ENCODE measurements around the gene INS. TPM values are rescaled to one million over a fixed set of nuclear protein-coding genes. Genes with fewer than 3 reads are reported as not detected.

Gene INS
- total and polyA plus RNA-seq, 10 of the 15 experiments (the other 5 are each of a cell fraction or from before 2014, with no cell fraction given), result not detected

DNA sequence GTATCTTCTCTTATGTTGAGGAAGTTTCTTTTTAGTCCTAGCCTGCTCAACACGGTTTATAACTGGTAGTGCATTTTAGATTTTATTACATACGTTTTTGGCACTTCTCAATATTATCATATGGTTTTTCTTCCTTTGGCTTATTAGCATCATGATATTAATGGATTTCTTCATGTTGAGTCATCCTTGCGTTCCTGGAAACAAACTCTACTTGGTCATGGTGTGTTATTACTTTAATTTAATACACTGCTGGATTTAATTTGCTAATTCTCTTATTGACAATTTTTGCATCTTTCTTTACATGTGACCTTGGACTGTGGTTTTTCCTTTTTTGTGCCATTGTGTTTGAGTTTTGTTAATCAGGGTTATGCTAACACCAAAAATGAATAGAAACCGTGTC lies 42.3 kb downstream of the INS start:
- no peak for DNase-seq (ENCODE audit: low read depth, low spot score)
- no peak for FAIRE-seq
- WGBS (ENCODE audit: insufficient coverage, insufficient replicate concordance, low lambda C conversion rate, missing lambda C conversion rate), result 20% methylated on average over 4 of the region's 4 CpGs

DNA sequence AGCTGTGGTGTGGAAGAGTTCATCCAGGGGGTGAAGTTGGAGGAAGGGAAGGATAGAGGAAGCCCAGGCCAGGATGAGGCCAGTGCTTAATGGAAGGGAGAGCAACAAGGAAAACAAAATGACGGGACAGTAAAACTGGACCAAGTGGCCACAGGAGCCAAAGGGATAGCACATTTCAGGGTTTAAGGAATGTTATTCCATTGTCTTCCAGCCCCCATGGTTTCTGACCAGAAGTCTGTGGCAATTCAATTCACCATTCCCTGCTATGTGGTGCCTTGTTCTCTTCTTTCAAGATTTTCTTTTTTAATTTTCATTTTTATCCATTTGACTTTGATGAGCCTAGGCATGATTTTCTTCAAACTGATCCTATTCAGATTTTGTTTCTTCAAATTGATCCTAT lies 44.3 kb downstream of the INS start:
- Histone ChIP-seq H3K4me3 (no peak overlapping the region), H3K36me3 (ENCODE audit: control insufficient read depth in 2 of 2, insufficient read depth in 2 of 2, low read length in 1 of 2) (no peaks in the 10 kb centered on the region), H3K4me2 (ENCODE audit: control insufficient read depth, insufficient read depth) (no peak overlapping the region), H3K27me3 (replicated peaks in 1 of 2; ENCODE audit: control insufficient read depth in 2 of 2, insufficient read depth in 2 of 2, low read length in 1 of 2) (no peaks in the 10 kb centered on the region; a peak in 1 of 4 replicates), H3K4me1 (ENCODE audit: control insufficient read depth, insufficient read depth, low read length) (no peaks in the 10 kb centered on the region), H2AFZ (ENCODE audit: control insufficient read depth, low read depth, low read length) (no peak overlapping the region), H4K20me1 (ENCODE audit: control insufficient read depth, insufficient read depth) (no peaks in the 10 kb centered on the region), H3K27ac (ENCODE audit: control insufficient read depth, insufficient read depth) (no peak overlapping the region), H3K9ac (ENCODE audit: control insufficient read depth, insufficient read depth, low read length) (no peak overlapping the region), H3K9me3 (replicated peaks; ENCODE audit: control insufficient read depth, insufficient read depth, low read length) (no peaks in the 10 kb centered on the region; the same call in 2 of the 3 replicates), H3K79me2 (ENCODE audit: control insufficient read depth, insufficient read depth, low read length) (no peaks in the 10 kb centered on the region)
- no peak for ATAC-seq
- ChIA-PET RAD21 (ENCODE audit: unreplicated experiment) (no interaction called here), POLR2A (no interaction called here), CTCF (no interaction called here), SMC1A (ENCODE audit: uncharacterized antibody, unreplicated experiment) (interaction anchor here (1.5 kb wide), 1 partner anchor 8 kb away, joined by 3 read pairs; no protein-coding TSS in a partner anchor)
- intact Hi-C loops (cut with micrococcal nuclease; ENCODE audit: unreplicated experiment), result no loop called here
- 47% methylated on average over 1 of the region's 1 CpG for WGBS (ENCODE audit: insufficient coverage, insufficient replicate concordance, low lambda C conversion rate, missing lambda C conversion rate)
- in situ Hi-C loops (cut with MboI), result no loop called here
- FAIRE-seq, result no peak
- no peak for DNase-seq (ENCODE audit: low read depth, low spot score)
- no TSS peak for BruUV-seq (replicated peaks)
- no peak for TF ChIP-seq TBL1XR1 (IDR thresholded peaks at IDR 0.05; ENCODE audit: low read depth, low read length)
- TF ChIP-seq BHLHE40 (IDR thresholded peaks at IDR 0.05; ENCODE audit: borderline replicate concordance in 1 of 2, low read depth in 2 of 2, low read length in 1 of 2), result no peak
- TF ChIP-seq SIX5 (IDR thresholded peaks at IDR 0.05; ENCODE audit: low read depth, low read length, severe bottlenecking), result no peak
- no peak for TF ChIP-seq GATAD2B (conservative IDR thresholded peaks at IDR 0.05; ENCODE audit: low read depth)
- TF ChIP-seq, protein P1, sequence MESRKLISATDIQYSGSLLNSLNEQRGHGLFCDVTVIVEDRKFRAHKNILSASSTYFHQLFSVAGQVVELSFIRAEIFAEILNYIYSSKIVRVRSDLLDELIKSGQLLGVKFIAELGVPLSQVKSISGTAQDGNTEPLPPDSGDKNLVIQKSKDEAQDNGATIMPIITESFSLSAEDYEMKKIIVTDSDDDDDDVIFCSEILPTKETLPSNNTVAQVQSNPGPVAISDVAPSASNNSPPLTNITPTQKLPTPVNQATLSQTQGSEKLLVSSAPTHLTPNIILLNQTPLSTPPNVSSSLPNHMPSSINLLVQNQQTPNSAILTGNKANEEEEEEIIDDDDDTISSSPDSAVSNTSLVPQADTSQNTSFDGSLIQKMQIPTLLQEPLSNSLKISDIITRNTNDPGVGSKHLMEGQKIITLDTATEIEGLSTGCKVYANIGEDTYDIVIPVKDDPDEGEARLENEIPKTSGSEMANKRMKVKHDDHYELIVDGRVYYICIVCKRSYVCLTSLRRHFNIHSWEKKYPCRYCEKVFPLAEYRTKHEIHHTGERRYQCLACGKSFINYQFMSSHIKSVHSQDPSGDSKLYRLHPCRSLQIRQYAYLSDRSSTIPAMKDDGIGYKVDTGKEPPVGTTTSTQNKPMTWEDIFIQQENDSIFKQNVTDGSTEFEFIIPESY (IDR thresholded peaks at IDR 0.05), result no peak
- TF ChIP-seq, protein P2, sequence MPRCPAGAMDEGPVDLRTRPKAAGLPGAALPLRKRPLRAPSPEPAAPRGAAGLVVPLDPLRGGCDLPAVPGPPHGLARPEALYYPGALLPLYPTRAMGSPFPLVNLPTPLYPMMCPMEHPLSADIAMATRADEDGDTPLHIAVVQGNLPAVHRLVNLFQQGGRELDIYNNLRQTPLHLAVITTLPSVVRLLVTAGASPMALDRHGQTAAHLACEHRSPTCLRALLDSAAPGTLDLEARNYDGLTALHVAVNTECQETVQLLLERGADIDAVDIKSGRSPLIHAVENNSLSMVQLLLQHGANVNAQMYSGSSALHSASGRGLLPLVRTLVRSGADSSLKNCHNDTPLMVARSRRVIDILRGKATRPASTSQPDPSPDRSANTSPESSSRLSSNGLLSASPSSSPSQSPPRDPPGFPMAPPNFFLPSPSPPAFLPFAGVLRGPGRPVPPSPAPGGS (IDR thresholded peaks at IDR 0.05; ENCODE audit: borderline replicate concordance, insufficient read depth, low read depth, low read length, poor library complexity, severe bottlenecking), result no peak
- TF ChIP-seq SMC3 (IDR thresholded peaks at IDR 0.05; ENCODE audit: borderline replicate concordance, low read length), result no peak
- no peak for TF ChIP-seq KAT2A (conservative IDR thresholded peaks at IDR 0.05; ENCODE audit: control insufficient read depth, low read depth, low read length)

More for the DNA sequence above, 42.3 kb downstream of the INS start:
- BruUV-seq (replicated peaks), result no TSS peak
- Histone ChIP-seq H3K4me1 (ENCODE audit: control insufficient read depth, insufficient read depth, low read length) (no peaks in the 10 kb centered on the region), H3K4me3 (no peak overlapping the region), H3K27ac (ENCODE audit: control insufficient read depth, insufficient read depth) (no peak overlapping the region), H3K9me3 (replicated peaks; ENCODE audit: control insufficient read depth, insufficient read depth, low read length) (no peaks in the 10 kb centered on the region; the same call in 2 of the 3 replicates), H3K4me2 (ENCODE audit: control insufficient read depth, insufficient read depth) (no peak overlapping the region), H3K9ac (ENCODE audit: control insufficient read depth, insufficient read depth, low read length) (no peak overlapping the region), H3K36me3 (ENCODE audit: control insufficient read depth in 2 of 2, insufficient read depth in 2 of 2, low read length in 1 of 2) (no peaks in the 10 kb centered on the region), H3K27me3 (replicated peaks in 1 of 2; ENCODE audit: control insufficient read depth in 2 of 2, insufficient read depth in 2 of 2, low read length in 1 of 2) (no peaks in the 10 kb centered on the region; a peak in 1 of 4 replicates), H2AFZ (ENCODE audit: control insufficient read depth, low read depth, low read length) (no peak overlapping the region), H4K20me1 (ENCODE audit: control insufficient read depth, insufficient read depth) (no peaks in the 10 kb centered on the region), H3K79me2 (ENCODE audit: control insufficient read depth, insufficient read depth, low read length) (no peaks in the 10 kb centered on the region)
- in situ Hi-C loops (cut with MboI), result no loop called here
- POLR2A ChIA-PET, result no interaction called here
- RAD21 ChIA-PET (ENCODE audit: unreplicated experiment), result no interaction called here
- CTCF ChIA-PET, result no interaction called here
- no peak for ATAC-seq
- SMC1A ChIA-PET (ENCODE audit: uncharacterized antibody, unreplicated experiment), result no interaction called here
- intact Hi-C loops (cut with micrococcal nuclease; ENCODE audit: unreplicated experiment), result no loop called here
- no peak for TF ChIP-seq TAF1 (IDR thresholded peaks at IDR 0.05; ENCODE audit: borderline replicate concordance, low read depth, low read length)
- no peak for TF ChIP-seq POLR2AphosphoS2 (IDR thresholded peaks at IDR 0.05; ENCODE audit: low read depth, low read length)
- TF ChIP-seq ATF7 (IDR thresholded peaks at IDR 0.05; ENCODE audit: low read depth), result no peak
- no peak for TF ChIP-seq ASH2L (IDR thresholded peaks at IDR 0.05; ENCODE audit: borderline replicate concordance, low read depth)
- no peak for TF ChIP-seq BACH1 (IDR thresholded peaks at IDR 0.05; ENCODE audit: borderline replicate concordance)
- no peak for TF ChIP-seq MYC (IDR thresholded peaks at IDR 0.05; ENCODE audit: insufficient read depth, insufficient read length, insufficient replicate concordance, low read length, severe bottlenecking)
- TF ChIP-seq, protein P3, sequence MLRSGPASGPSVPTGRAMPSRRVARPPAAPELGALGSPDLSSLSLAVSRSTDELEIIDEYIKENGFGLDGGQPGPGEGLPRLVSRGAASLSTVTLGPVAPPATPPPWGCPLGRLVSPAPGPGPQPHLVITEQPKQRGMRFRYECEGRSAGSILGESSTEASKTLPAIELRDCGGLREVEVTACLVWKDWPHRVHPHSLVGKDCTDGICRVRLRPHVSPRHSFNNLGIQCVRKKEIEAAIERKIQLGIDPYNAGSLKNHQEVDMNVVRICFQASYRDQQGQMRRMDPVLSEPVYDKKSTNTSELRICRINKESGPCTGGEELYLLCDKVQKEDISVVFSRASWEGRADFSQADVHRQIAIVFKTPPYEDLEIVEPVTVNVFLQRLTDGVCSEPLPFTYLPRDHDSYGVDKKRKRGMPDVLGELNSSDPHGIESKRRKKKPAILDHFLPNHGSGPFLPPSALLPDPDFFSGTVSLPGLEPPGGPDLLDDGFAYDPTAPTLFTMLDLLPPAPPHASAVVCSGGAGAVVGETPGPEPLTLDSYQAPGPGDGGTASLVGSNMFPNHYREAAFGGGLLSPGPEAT (IDR thresholded peaks at IDR 0.05; ENCODE audit: low read depth), result no peak
- no peak for TF ChIP-seq POU2F2 (IDR thresholded peaks at IDR 0.05; ENCODE audit: borderline replicate concordance, low read depth, low read length)
